ENCODE data around the gene SDF2. TPM values are rescaled to one million over a fixed set of nuclear protein-coding genes. Genes with fewer than 3 reads are reported as not detected.
A peak's percentile ranks its signal among the peaks of the same experiment; 100 is the strongest.

The SDF2 gene
- total and polyA plus RNA-seq, 12 donors, result 16.8 to 54.7 (median 29.9) TPM

DNA sequence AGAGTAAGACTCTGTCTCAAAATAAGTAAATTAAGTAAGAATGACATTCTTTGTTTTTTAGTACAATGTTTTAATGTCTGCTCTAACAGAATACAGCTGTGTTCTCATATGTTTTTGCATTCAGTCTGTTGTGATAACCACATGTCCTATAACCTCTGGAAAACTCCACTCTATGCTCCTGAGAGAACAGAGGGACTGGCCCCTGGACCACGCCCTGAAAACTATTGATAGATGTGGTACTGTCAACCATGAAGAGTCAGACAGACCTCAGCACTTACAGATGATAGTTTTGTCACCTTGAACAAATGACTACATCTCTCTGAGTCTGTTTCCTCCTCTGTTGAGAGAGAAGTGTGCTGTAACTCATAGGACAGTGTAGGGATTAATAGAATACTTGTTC lies 8.2 kb upstream of the SDF2 start:
- TF ChIP-seq CTCF (IDR thresholded peaks at IDR 0.05), result no peak
- 93 to 97% methylated on average over 1 of the region's 1 CpG for WGBS, 2 donors
- intact Hi-C loops (cut with DNase I), result loop anchor here in 1 of 10 donors (5.0 kb wide), 1 partner anchor 37 kb away; no protein-coding TSS in a partner anchor

DNA sequence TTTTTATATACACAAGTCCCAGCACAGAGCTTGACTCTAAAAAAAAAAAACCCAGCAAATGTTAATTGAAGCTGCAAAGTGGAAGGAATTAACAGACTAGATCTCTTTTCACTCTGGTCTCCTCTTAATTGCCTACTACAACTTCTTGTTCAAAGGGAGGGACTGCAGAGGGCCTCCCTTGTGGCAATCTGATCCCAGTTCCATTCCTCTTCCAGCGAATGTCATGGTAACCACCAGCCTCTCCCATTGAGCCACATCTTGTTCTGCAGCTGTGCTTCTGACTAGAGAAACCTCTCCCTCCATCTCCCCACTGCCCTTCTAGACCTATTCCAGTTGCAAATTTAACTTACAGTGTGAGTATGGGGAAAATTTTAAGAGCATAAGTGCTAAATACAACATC lies 6.2 kb upstream of the SDF2 start:
- DNase-seq, result no peak
- no peaks in the 10 kb centered on the region for H3K9me3 ChIP-seq
- H3K27me3 ChIP-seq, result no peaks in the 10 kb centered on the region
- intact Hi-C loops (cut with DNase I), result loop anchor here in 1 of 10 donors (5.0 kb wide), 1 partner anchor 39 kb away; no protein-coding TSS in a partner anchor
- no peak for ATAC-seq
- TF ChIP-seq CTCF (IDR thresholded peaks at IDR 0.05), result no peak
- WGBS, 2 donors, result 89 to 91% methylated on average over 1 of the region's 1 CpG
- no peak overlapping the region for H3K4me3 ChIP-seq
- peaks cover 0 to 84% (median 38%) of the 10 kb centered on the region in 9 donors for H3K36me3 ChIP-seq
- H3K4me1 ChIP-seq, result peaks cover 6 to 41% (median 31%) of the 10 kb centered on the region in 9 donors
- H3K27ac ChIP-seq, result no peak overlapping the region

More for the DNA sequence above, 8.2 kb upstream of the SDF2 start:
- no peaks in the 10 kb centered on the region for H3K27me3 ChIP-seq
- H3K27ac ChIP-seq, result no peak overlapping the region
- H3K36me3 ChIP-seq, result peaks cover 0 to 99% (median 54%) of the 10 kb centered on the region in 9 donors
- no peaks in the 10 kb centered on the region for H3K9me3 ChIP-seq
- DNase-seq (no peak), ATAC-seq (no peak)
- no peak overlapping the region for H3K4me3 ChIP-seq
- H3K4me1 ChIP-seq, result peaks cover 0 to 22% (median 14%) of the 10 kb centered on the region in 9 donors

DNA sequence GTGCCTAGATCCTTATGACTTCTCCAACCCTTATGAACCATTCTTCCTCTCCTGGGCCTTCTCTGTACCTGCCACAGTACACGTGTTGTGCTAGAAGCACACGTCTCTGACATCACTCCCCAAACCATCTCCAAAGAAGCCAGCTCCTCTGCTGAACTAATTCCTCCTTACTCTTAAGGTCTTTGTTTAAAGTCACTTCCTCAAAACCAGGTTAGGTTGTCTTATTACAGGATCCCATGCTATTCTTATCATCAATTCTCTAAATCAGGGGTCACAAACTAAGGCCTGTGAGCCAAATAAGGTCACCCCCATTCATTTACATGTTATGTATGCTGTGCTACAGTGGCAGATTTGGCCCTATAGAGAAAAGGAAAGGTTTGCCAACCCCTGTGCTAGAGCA lies 4.3 kb upstream of the SDF2 start:
- H3K27me3 ChIP-seq, result no peaks in the 10 kb centered on the region
- ATAC-seq (no peak), DNase-seq (no peak)
- no peak for TF ChIP-seq CTCF (IDR thresholded peaks at IDR 0.05)
- H3K36me3 ChIP-seq, result peaks cover 0 to 65% (median 20%) of the 10 kb centered on the region in 9 donors
- peaks cover 6 to 49% (median 37%) of the 10 kb centered on the region in 9 donors for H3K4me1 ChIP-seq
- WGBS, 2 donors, result 80 to 87% methylated on average over 2 of the region's 2 CpGs
- intact Hi-C loops (cut with DNase I), result loop anchor here in 1 of 10 donors (5.0 kb wide), 1 partner anchor 41 kb away; no protein-coding TSS in a partner anchor
- H3K4me3 ChIP-seq, result no peak overlapping the region
- no peak overlapping the region for H3K27ac ChIP-seq
- no peaks in the 10 kb centered on the region for H3K9me3 ChIP-seq

DNA sequence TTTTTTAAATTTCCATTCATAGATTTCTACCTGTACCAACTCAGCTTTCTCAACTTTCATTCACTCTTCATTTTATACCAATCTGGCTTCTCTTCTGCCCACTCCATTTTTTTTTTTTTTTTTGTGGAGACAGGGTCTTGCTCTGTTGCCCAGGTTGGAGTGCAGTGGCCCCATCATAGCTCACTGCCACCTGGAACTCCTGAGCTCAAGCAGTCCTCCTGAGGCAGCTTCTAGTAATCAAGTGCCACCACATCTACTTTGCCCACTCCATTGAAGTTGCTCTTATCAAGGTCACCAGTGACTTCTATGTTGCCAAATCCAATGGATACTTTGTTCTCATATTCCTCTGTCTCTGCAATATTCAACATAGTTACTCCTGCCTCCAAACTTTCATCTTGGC lies 2.0 kb upstream of the SDF2 start:
- Histone ChIP-seq H3K4me1 (peaks cover 10 to 60% (median 46%) of the 10 kb centered on the region in 9 donors), H3K36me3 (peaks cover 0 to 56% (median 6%) of the 10 kb centered on the region in 9 donors), H3K9me3 (no peaks in the 10 kb centered on the region), H3K27me3 (no peaks in the 10 kb centered on the region), H3K27ac (no peak overlapping the region), H3K4me3 (peak overlapping the region in 3 of 10 donors; percentile 60 to 81 (median 73))
- intact Hi-C loops (cut with DNase I), result loop anchor here in 2 of 10 donors (5.0 kb wide), 1 partner anchor 44 kb away; no protein-coding TSS in a partner anchor
- no peak for TF ChIP-seq CTCF (IDR thresholded peaks at IDR 0.05)
- ATAC-seq, result no peak
- DNase-seq, result no peak
